ENCODE results near the gene SPPL2A. TPM values are rescaled to one million over a fixed set of nuclear protein-coding genes. Genes with fewer than 3 reads are reported as not detected.

Gene SPPL2A
- total RNA-seq, 4 donors from 2014 or later = 127 to 209 (median 151) TPM

GRCh38 chr15:50747523-50747922 lies 18.0 kb downstream of the SPPL2A start:
- no peak for ATAC-seq (ENCODE audit: low FRiP score)
- no peak for DNase-seq (ENCODE audit: low spot score)
- no peak for TF ChIP-seq CTCF (IDR thresholded peaks at IDR 0.05)

- ATAC-seq (ENCODE audit: low FRiP score) (no peak), DNase-seq (ENCODE audit: low spot score) (no peak)
- TF ChIP-seq CTCF (IDR thresholded peaks at IDR 0.05) = no peak
These were observed 20.9 kb downstream of the SPPL2A start for GRCh38 chr15:50744601-50745000.

GRCh38 chr15:50740955-50741354 lies 24.6 kb downstream of the SPPL2A start:
- ATAC-seq (ENCODE audit: low FRiP score) (no peak), DNase-seq (ENCODE audit: low spot score) (no peak)
- no peak for TF ChIP-seq CTCF (IDR thresholded peaks at IDR 0.05)

- no peak for ATAC-seq (ENCODE audit: low FRiP score)
- DNase-seq (ENCODE audit: low spot score) = no peak
- TF ChIP-seq CTCF (IDR thresholded peaks at IDR 0.05) = no peak
These were observed 28.7 kb downstream of the SPPL2A start for GRCh38 chr15:50736823-50737222.

- TF ChIP-seq CTCF (IDR thresholded peaks at IDR 0.05) = no peak
- ATAC-seq (ENCODE audit: low FRiP score) (no peak), DNase-seq (ENCODE audit: low spot score) (no peak)
These were observed 30.4 kb downstream of the SPPL2A start for GRCh38 chr15:50735156-50735555.

- no peak for TF ChIP-seq CTCF (IDR thresholded peaks at IDR 0.05)
- DNase-seq (ENCODE audit: low spot score) = no peak
- ATAC-seq (ENCODE audit: low FRiP score) = no peak
These were observed 39.2 kb downstream of the SPPL2A start for GRCh38 chr15:50726315-50726714.

GRCh38 chr15:50718700-50719125 lies 46.8 kb downstream of the SPPL2A start:
- no peak for DNase-seq (ENCODE audit: low spot score)
- ATAC-seq (ENCODE audit: low FRiP score) = no peak
- TF ChIP-seq CTCF (IDR thresholded peaks at IDR 0.05) = no peak
